Measurements from ENCODE around the gene ACOX3.
"Not testable (repeated sequence)": the region's sequence is repeated elsewhere in the genome, so short reads cannot be mapped to it uniquely, and the experiment has no call there.

The ACOX3 gene

DNA sequence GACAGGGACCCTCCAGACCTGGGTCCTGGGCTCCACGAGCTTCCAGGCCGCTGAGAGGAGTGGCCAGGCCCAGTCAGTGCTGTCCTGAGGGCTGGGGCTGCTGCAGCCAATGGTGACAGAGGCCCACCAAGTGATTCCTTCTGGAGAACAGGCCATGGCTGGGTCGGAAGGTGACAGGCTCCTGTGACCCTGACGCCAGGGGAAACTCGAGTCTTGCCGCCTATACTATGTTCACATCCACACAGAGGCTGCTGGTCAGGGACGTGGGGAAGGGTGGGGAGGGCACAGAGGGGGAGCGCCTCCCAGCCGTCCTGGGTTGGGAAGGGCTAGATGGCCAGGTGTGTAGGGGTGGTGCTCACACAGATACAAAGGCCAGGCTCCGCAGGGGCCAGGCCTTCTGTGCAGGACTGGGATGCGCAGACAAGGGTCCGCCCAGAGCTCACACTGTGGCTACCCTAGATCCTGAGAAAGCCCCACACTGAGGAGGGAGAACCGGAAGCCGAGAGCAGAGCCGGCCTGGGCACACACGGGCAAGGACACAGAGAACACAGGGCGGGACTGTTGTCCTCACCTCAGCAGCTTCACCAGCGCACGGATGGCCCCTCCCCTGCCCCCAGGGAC, 89.6 kb downstream of the ACOX3 start:
- TF ChIP-seq, protein P1, sequence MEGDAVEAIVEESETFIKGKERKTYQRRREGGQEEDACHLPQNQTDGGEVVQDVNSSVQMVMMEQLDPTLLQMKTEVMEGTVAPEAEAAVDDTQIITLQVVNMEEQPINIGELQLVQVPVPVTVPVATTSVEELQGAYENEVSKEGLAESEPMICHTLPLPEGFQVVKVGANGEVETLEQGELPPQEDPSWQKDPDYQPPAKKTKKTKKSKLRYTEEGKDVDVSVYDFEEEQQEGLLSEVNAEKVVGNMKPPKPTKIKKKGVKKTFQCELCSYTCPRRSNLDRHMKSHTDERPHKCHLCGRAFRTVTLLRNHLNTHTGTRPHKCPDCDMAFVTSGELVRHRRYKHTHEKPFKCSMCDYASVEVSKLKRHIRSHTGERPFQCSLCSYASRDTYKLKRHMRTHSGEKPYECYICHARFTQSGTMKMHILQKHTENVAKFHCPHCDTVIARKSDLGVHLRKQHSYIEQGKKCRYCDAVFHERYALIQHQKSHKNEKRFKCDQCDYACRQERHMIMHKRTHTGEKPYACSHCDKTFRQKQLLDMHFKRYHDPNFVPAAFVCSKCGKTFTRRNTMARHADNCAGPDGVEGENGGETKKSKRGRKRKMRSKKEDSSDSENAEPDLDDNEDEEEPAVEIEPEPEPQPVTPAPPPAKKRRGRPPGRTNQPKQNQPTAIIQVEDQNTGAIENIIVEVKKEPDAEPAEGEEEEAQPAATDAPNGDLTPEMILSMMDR (IDR thresholded peaks at IDR 0.05; ENCODE audit: low read depth, low read length): no peak
- H3K4me3 ChIP-seq (ENCODE audit: low read depth, low read length): no peak overlapping the region

DNA sequence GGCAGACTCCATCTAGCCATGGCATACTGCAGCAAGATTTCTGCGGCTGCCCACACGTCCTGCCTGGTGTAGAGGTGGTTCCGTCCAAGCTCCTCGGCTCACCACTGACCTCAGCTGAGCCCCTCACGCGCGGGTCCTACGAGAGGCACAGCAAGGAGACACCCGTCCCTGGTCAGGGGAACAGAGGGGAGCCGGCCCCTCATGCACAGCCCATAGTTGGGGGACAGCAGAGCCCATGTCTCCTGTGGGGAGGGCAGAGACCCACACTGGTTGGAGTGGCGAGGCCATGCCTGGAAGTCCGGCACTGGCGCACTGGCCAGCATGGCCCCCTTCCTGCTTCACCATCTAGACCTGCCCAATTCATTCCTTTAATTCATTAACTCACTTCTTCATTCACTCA, 90.2 kb downstream of the ACOX3 start:
- no peak overlapping the region for H3K4me3 ChIP-seq (ENCODE audit: low read depth, low read length)
- TF ChIP-seq, protein P1 (IDR thresholded peaks at IDR 0.05; ENCODE audit: low read depth, low read length): no peak

- TF ChIP-seq, protein P1 (IDR thresholded peaks at IDR 0.05; ENCODE audit: low read depth, low read length): no peak
- H3K4me3 ChIP-seq (ENCODE audit: low read depth, low read length): no peak overlapping the region
Observed at GRCh38 chr4:8349664-8350236, 90.8 kb downstream of the ACOX3 start.

DNA sequence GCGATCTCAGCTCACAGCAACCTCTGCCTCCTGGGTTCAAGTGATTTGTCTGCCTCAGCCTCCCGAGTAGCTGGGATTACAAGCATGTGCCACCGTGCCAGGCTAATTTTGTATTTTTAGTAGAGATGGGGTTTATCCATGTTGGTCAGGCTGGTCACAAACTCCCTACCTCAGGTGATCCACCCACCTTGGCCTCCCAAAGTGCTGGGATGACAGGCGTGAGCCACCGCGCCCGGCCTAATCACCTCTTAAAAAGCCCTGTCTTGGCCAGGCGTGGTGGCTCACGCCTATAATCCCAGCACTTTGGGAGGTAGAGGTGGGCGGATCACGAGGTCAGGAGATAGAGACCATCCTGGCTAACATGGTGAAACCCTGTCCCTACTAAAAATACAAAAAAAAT, 91.3 kb downstream of the ACOX3 start:
- H3K4me3 ChIP-seq (ENCODE audit: low read depth, low read length): not testable (repeated sequence)

GRCh38 chr4:8348071-8348470, 92.5 kb downstream of the ACOX3 start:
- TF ChIP-seq, protein P1 (IDR thresholded peaks at IDR 0.05; ENCODE audit: low read depth, low read length): no peak
- no peak overlapping the region for H3K4me3 ChIP-seq (ENCODE audit: low read depth, low read length)

- TF ChIP-seq, protein P1 (IDR thresholded peaks at IDR 0.05; ENCODE audit: low read depth, low read length): no peak
- H3K4me3 ChIP-seq (ENCODE audit: low read depth, low read length): no peak overlapping the region
Observed at GRCh38 chr4:8347660-8348059, 92.9 kb downstream of the ACOX3 start.

DNA sequence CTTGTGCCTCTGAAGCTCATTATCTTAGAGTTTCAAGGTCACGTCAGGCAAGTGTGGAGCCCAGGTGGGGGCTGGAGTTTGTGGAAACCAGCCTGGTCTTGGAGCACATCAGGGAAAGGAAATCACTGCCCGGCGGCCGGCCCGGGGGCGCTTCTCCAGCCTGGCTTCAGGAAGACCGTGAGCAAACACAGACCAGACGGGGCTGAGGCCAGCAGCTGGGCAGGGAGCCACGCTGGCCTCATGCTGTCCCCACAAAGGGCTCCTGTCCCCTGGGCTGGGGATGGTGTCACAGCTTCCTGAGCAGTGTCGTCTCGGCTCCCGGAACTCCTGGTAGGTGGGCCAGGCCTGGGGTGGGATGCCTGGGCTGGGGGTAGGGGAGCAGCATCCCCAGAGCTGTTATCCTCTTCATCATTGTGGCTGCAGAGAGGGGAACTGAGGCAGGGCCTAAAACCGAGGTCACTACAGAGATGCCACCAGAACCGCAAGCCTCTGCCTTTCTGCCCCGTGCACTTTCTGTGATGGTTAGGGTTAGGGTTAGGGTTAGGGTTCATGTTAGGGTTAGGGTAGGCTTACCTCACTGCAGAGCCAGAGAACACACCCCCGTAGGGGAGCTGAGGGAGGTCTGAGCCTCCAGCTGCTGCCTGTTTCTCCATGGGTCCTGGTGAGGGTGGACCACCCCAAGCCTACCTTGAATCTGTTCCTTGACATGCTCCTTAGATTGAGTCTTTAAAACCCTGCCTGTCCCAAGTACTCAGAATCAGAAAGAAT, 93.5 kb downstream of the ACOX3 start:
- H3K4me3 ChIP-seq (ENCODE audit: low read depth, low read length): no peak overlapping the region

More for the DNA sequence above, 93.5 kb downstream of the ACOX3 start:
- TF ChIP-seq, protein P1 (IDR thresholded peaks at IDR 0.05; ENCODE audit: low read depth, low read length): no peak
